GM21381 (cell line): ENCODE measurements around the gene IFNL4.

Experiments
- ATAC-seq: cut with Tn5 transposase; IDR thresholded peaks from one replicate; pipeline ENCODE4 v1.9.1; 2021; ENCODE audit warnings: mild to moderate bottlenecking, moderate library complexity; ENCODE audit not compliant: unreplicated experiment

The IFNL4 gene

DNA sequence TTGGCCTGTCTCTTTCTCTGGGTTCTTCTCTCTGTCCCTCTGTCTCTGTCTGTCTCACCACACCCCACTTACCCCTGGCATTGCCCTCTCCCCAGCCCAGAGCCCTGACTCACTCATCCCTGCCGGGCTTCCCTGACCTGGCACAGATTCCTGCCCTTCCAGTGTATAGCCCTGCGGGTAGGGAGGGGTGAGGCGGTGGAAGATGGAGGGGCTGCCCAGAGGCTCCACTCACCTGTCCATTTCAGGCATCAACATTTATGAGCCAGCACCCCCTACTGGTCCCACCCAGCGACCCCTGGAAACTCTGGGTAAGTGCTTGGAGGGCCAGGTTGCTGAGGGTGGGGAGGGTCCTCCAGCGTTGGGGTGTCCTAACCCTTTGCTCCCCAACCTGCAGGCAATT lies 50.8 kb downstream of the IFNL4 start:
- ATAC-seq, result no peak

DNA sequence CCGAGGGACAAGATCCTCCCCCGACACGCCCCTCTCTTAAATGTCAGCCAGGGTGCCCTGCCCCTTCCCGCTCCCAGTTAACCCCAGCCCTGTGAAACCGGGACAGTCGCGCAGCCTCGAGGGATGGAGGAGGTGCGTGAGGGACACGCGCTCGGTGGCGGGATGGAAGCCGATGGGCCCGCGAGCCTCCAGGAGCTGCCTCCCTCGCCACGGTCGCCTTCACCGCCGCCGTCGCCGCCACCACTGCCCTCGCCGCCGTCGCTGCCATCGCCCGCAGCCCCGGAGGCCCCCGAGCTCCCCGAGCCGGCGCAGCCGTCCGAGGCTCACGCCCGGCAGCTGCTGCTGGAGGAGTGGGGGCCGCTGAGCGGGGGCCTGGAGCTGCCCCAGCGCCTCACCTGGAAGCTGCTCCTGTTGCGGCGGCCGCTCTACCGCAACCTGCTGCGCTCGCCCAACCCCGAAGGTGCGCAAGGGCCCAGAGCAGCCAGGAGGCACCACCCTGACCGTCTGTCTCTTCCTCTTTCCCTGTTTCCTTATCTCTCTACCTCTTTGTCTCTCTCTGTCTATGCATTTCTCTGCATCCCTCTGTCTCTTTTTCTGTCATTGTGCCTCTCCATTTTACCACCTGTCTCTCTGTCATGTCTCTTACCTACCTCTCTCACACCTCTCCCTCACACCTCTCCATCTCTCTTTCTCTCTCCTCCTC lies 51.6 kb downstream of the IFNL4 start, which contains the start of gene NCCRP1:
NCCRP1 (plus strand) TSS at position 105 of the 703 bp plus-strand sequence; CDS start at position 124, 19 bp downstream.
- ATAC-seq, result no peak

DNA sequence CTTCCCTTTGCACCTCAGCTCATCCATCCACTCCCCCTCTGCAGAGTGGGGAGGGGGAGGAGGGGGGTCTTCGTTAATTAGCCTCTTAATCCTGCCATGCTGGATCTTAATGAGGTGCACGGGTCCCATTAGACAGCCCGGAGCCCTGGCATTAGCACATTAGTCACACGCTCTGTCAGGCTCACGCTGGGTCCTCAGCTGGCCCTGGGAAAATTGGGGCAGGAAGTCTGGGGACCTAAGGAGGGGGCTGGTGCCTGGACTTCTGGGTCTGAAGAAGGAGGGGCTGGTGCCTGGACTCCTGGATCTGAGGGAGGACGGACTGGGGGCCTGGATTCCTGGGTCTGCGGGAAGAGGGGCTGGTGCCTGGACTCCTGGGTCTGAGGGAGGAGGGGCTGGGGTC lies 52.3 kb downstream of the IFNL4 start:
- ATAC-seq, result no peak
